Femur (tissue), 1 donor: ENCODE results near the gene STIP1.

Experiments
- DNase-seq: peaks from one replicate; pipeline ENCODE4 v3.0.0-alpha.2; 2017

The STIP1 gene

GRCh38 chr11:64253043-64253442, 67.1 kb downstream of the STIP1 start:
- DNase-seq = no peak

DNA sequence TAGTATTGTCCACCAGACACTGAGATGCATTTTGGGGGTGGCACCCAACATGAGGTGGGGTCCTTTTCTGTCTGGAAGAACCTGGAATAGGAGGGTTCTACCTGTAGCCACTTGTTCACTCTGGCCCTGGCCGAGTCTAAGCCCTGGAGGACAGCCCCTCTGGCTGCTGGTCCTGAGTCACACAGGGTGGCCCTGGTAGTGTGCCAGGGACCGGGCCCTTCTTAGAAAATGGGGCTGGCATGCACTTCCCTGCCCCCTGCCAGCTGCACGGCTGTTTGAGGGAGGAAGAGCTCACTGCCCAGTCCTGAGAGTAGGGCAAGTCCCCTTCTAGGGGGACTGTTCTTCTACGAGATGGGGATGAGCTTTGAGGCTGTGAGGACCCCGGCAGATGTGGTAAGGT, 67.5 kb downstream of the STIP1 start:
- DNase-seq = no peak
